HCT116 (cell line): ENCODE measurements around the gene KPRP. TPM values are rescaled to one million over a fixed set of nuclear protein-coding genes. Genes with fewer than 3 reads are reported as not detected.

Experiments
- ATAC-seq: fragments of 200-7000 bp; cut with Tn5 transposase; 2 replicates; pipeline ENCODE4 v1.9.1; 2020; ENCODE audit warnings: mild to moderate bottlenecking, moderate library complexity
- BruUV-seq: library from RNA; stranded (reverse); fragments of 400-500 nt; replicated peaks from 2 replicates; lab custom pipeline; 2021; lab: Mats Ljungman, UMichigan
- CTCF ChIA-PET: fragments of 300-600 bp; sonication (Branson Sonifier 250); formaldehyde crosslinking; loops from one replicate; lab custom pipeline; 2021; ENCODE audit warnings: antibody characterized with exemption; lab: Charles Lee
- POLR2A ChIA-PET: fragments of 300-600, 350-600 bp; sonication (Branson Sonifier 250); formaldehyde crosslinking; loops from one replicate; lab custom pipeline; 2021; ENCODE audit warnings: antibody characterized with exemption; lab: Charles Lee
- RAD21 ChIA-PET, 2 experiments: fragments of 300-600 bp; sonication (Branson Sonifier 250); formaldehyde crosslinking; loops; one replicate each; lab custom pipeline; 2023; ENCODE audit warnings: low total read pairs in 2 of 2; ENCODE audit not compliant: uncharacterized antibody in 2 of 2, unreplicated experiment in 2 of 2, low non-redundant PET in 1 of 2; lab: Charles Lee
- DNase-seq: peaks from one replicate; pipeline ENCODE4 v3.0.0-alpha.2; 2010; ENCODE audit warnings: low read depth, low spot score
- H2AFZ ChIP-seq: fragments of 200-600 bp; shearing (Covaris generic), sonication (generic); 2 replicates; pipeline ENCODE4 v1.6.1; 2017; ENCODE audit warnings: low read depth, mixed run types, mixed read lengths, antibody characterized with exemption, low read length; ENCODE audit not compliant: poor library complexity, severe bottlenecking
- H3K27ac ChIP-seq: 2 replicates; pipeline ENCODE4 v1.5.1; 2012; ENCODE audit warnings: low read depth, low read length
- H3K27me3 ChIP-seq: fragments of 200-600 bp; sonication (generic); 2 replicates; pipeline ENCODE4 v1.6.1; 2016; ENCODE audit warnings: mixed run types, low read length, mixed read lengths; ENCODE audit not compliant: insufficient read depth
- H3K36me3 ChIP-seq, 2 experiments: fragments of 200-500 bp in 1 of 2; fragments of 200-600 bp in 1 of 2; sonication (Bioruptor generic) in 1 of 2; sonication (generic) in 1 of 2; 2 replicates each; pipeline versions ENCODE4 v1.5.1 to v1.6.1; 2014 to 2016; ENCODE audit warnings: low read length in 2 of 2, inconsistent platforms in 1 of 2, mixed read lengths in 1 of 2, mixed run types in 1 of 2; ENCODE audit not compliant: insufficient read depth in 2 of 2, control insufficient read depth in 1 of 2
- H3K4me1 ChIP-seq, 2 experiments: fragments of 200-600 bp in 1 of 2; sonication (generic) in 1 of 2; 2 replicates each; pipeline versions ENCODE4 v1.5.1 to v1.6.1; 2012 to 2017; ENCODE audit warnings: low read length in 2 of 2, inconsistent platforms in 1 of 2, mild to moderate bottlenecking in 1 of 2, mixed read lengths in 1 of 2, mixed run types in 1 of 2, moderate library complexity in 1 of 2; ENCODE audit not compliant: insufficient read depth in 2 of 2, control insufficient read depth in 1 of 2
- H3K4me2 ChIP-seq: fragments of 200-600 bp; sonication (generic); 2 replicates; pipeline ENCODE4 v1.6.1; 2017; ENCODE audit warnings: mixed run types, low read length, mixed read lengths
- H3K4me3 ChIP-seq, 2 experiments: fragments of 200-600 bp in 1 of 2; sonication (generic) in 1 of 2; replicated peaks in 1 of 2; 2 replicates each; pipeline ENCODE4 v1.5.1; 2011 to 2016; ENCODE audit warnings: low read length in 2 of 2, control low read depth in 1 of 2, low read depth in 1 of 2, mild to moderate bottlenecking in 1 of 2, mixed read lengths in 1 of 2, mixed run types in 1 of 2
- H3K79me2 ChIP-seq: fragments of 200-600 bp; sonication (generic); 2 replicates; pipeline ENCODE4 v1.6.1; 2017; ENCODE audit warnings: mild to moderate bottlenecking, mixed run types, low read length, moderate library complexity, mixed read lengths; ENCODE audit not compliant: insufficient read depth
- H3K9ac ChIP-seq: fragments of 200-600 bp; sonication (generic); 2 replicates; pipeline ENCODE4 v1.6.1; 2016; ENCODE audit warnings: low read length, mixed read lengths
- H3K9me2 ChIP-seq: fragments of 200-600 bp; sonication (generic), shearing (Covaris generic); 2 replicates; pipeline ENCODE4 v1.6.1; 2017; ENCODE audit warnings: mixed run types, mild to moderate bottlenecking, moderate library complexity; ENCODE audit not compliant: insufficient read depth
- H3K9me3 ChIP-seq, 2 experiments: fragments of 200-500 bp in 1 of 2; fragments of 200-600 bp in 1 of 2; sonication (Bioruptor generic) in 1 of 2; sonication (generic) in 1 of 2; 2 replicates each; pipeline ENCODE4 v1.6.1; 2014 to 2017; ENCODE audit warnings: low read length in 2 of 2, mixed read lengths in 2 of 2, inconsistent platforms in 1 of 2, low read depth in 1 of 2, mild to moderate bottlenecking in 1 of 2, mixed run types in 1 of 2, moderate library complexity in 1 of 2; ENCODE audit not compliant: control insufficient read depth in 1 of 2, insufficient read depth in 1 of 2
- H4K20me1 ChIP-seq: fragments of 200-600 bp; sonication (generic), shearing (Covaris generic); 2 replicates; pipeline ENCODE4 v1.6.1; 2017; ENCODE audit warnings: mixed run types, mild to moderate bottlenecking, moderate library complexity; ENCODE audit not compliant: insufficient read depth
- CBX3 ChIP-seq: IDR thresholded peaks from 2 replicates; pipeline ENCODE4 v1.6.1; 2012; ENCODE audit warnings: low read depth
- CTCF ChIP-seq, 3 experiments: fragments of 200-600 bp in 1 of 3; sonication (generic) in 1 of 3; IDR thresholded peaks in 2 of 3; conservative IDR thresholded peaks in 1 of 3; 2 replicates each; pipeline ENCODE4 v1.5.1; 2012 to 2017; ENCODE audit warnings: low read depth in 2 of 3, low read length in 2 of 3, antibody characterized with exemption in 1 of 3, borderline replicate concordance in 1 of 3, control low read depth in 1 of 3, mild to moderate bottlenecking in 1 of 3, mixed read lengths in 1 of 3, mixed run types in 1 of 3, moderate library complexity in 1 of 3; ENCODE audit not compliant: insufficient read depth in 1 of 3
- EGR1 ChIP-seq: IDR thresholded peaks from 2 replicates; pipeline ENCODE4 v1.6.1; 2012; ENCODE audit warnings: low read depth
- EZH2 ChIP-seq: fragments of 200-600 bp; sonication (generic); IDR thresholded peaks from 2 replicates; pipeline ENCODE4 v1.6.1; 2017; ENCODE audit warnings: antibody characterized with exemption, mixed run types
- EZH2phosphoT487 ChIP-seq: fragments of 200-600 bp; IDR thresholded peaks from 2 replicates; pipeline ENCODE4 v1.6.1; 2018; ENCODE audit warnings: antibody characterized with exemption, borderline replicate concordance
- FOSL1 ChIP-seq: IDR thresholded peaks from 2 replicates; pipeline ENCODE4 v1.6.1; 2012; ENCODE audit warnings: low read depth
- JUND ChIP-seq: IDR thresholded peaks from 2 replicates; pipeline ENCODE4 v1.6.1; 2012
- POLR2A ChIP-seq: IDR thresholded peaks from 2 replicates; pipeline ENCODE4 v1.7.0; 2011; ENCODE audit warnings: borderline replicate concordance; ENCODE audit not compliant: insufficient read depth, insufficient read length; ENCODE audit errors: extremely low read depth
- POLR2AphosphoS5 ChIP-seq: IDR thresholded peaks from 2 replicates; pipeline ENCODE4 v1.6.1; 2011; ENCODE audit warnings: mild to moderate bottlenecking, low read depth, low read length, moderate library complexity
- RAD21 ChIP-seq: IDR thresholded peaks from 2 replicates; pipeline ENCODE4 v1.6.1; 2012; ENCODE audit warnings: low read depth, mild to moderate bottlenecking
- REST ChIP-seq: IDR thresholded peaks from 2 replicates; pipeline ENCODE4 v1.6.1; 2012; ENCODE audit warnings: low read depth
- SIN3A ChIP-seq: IDR thresholded peaks from 2 replicates; pipeline ENCODE4 v1.6.1; 2012; ENCODE audit warnings: low read depth
- SP1 ChIP-seq: IDR thresholded peaks from 2 replicates; pipeline ENCODE4 v1.6.1; 2012; ENCODE audit warnings: low read depth
- TCF7L2 ChIP-seq: IDR thresholded peaks from 2 replicates; pipeline ENCODE4 v1.7.0; 2011; ENCODE audit warnings: borderline replicate concordance, inconsistent platforms; ENCODE audit not compliant: insufficient read depth, insufficient read length; ENCODE audit errors: extremely low read depth
- YY1 ChIP-seq: IDR thresholded peaks from 2 replicates; pipeline ENCODE4 v1.6.1; 2011; ENCODE audit warnings: low read length, low read depth, moderate library complexity, mild to moderate bottlenecking; ENCODE audit not compliant: insufficient replicate concordance; ENCODE audit errors: extremely low read depth
- ZFX ChIP-seq: fragments of 450-650 bp; IDR thresholded peaks from 2 replicates; pipeline ENCODE4 v1.6.1; 2017
- ZNF274 ChIP-seq: fragments of 200-500 bp; sonication (Bioruptor generic); IDR thresholded peaks from 2 replicates; pipeline ENCODE4 v1.6.1; 2014; ENCODE audit warnings: mild to moderate bottlenecking, low read depth, low read length, inconsistent platforms
- intact Hi-C: fragments of 100-400 bp; cut with micrococcal nuclease; formaldehyde crosslinking; loops from 2 replicates; pipeline ENCODE4 v1.10.0; 2022
- total RNA-seq: library from RNA; stranded (reverse); gene quantifications from one replicate; pipeline ENCODE4 v1.2.1, GENCODE V29; 2021; ENCODE audit not compliant: unreplicated experiment
- TF ChIP-seq, protein P1 (sequence below): IDR thresholded peaks from 2 replicates; pipeline ENCODE4 v1.6.1; 2012
- TF ChIP-seq, protein P2 (sequence below): IDR thresholded peaks from 2 replicates; pipeline ENCODE4 v1.6.1; 2011; ENCODE audit warnings: mild to moderate bottlenecking, low read length, moderate library complexity; ENCODE audit not compliant: insufficient replicate concordance; ENCODE audit errors: extremely low read depth
- TF ChIP-seq, protein P3 (sequence below): IDR thresholded peaks from 2 replicates; pipeline ENCODE4 v1.6.1; 2012

The KPRP gene
- total RNA-seq, 1 experiment from 2014 or later: not detected

- no peak overlapping the region for H3K4me3 ChIP-seq
- H3K27ac ChIP-seq: no peak overlapping the region
- no peak for DNase-seq
- ATAC-seq: no peak
- H3K79me2 ChIP-seq: no peaks in the 10 kb centered on the region
- no peaks in the 10 kb centered on the region for H3K36me3 ChIP-seq
- H3K4me1 ChIP-seq: no peaks in the 10 kb centered on the region
- BruUV-seq: no TSS peak
- H3K9me2 ChIP-seq: no peaks in the 10 kb centered on the region
- TF ChIP-seq SIN3A (no peak), EZH2 (no peak), POLR2A (no peak), ZNF274 (no peak), POLR2AphosphoS5 (no peak), SP1 (no peak), ZFX (no peak), RAD21 (no peak), YY1 (no peak), JUND (no peak), FOSL1 (no peak), CTCF (IDR thresholded peaks at IDR 0.05 in 2 of 3, conservative IDR thresholded peaks at IDR 0.05 in 1 of 3; ENCODE audit: borderline replicate concordance in 1 of 3, insufficient read depth in 1 of 3, low read depth in 2 of 3, low read length in 2 of 3) (no peak), EGR1 (no peak), REST (no peak), TCF7L2 (no peak), CBX3 (no peak), EZH2phosphoT487 (no peak)
- TF ChIP-seq, protein P1, sequence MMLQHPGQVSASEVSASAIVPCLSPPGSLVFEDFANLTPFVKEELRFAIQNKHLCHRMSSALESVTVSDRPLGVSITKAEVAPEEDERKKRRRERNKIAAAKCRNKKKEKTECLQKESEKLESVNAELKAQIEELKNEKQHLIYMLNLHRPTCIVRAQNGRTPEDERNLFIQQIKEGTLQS: no peak
- TF ChIP-seq, protein P2, sequence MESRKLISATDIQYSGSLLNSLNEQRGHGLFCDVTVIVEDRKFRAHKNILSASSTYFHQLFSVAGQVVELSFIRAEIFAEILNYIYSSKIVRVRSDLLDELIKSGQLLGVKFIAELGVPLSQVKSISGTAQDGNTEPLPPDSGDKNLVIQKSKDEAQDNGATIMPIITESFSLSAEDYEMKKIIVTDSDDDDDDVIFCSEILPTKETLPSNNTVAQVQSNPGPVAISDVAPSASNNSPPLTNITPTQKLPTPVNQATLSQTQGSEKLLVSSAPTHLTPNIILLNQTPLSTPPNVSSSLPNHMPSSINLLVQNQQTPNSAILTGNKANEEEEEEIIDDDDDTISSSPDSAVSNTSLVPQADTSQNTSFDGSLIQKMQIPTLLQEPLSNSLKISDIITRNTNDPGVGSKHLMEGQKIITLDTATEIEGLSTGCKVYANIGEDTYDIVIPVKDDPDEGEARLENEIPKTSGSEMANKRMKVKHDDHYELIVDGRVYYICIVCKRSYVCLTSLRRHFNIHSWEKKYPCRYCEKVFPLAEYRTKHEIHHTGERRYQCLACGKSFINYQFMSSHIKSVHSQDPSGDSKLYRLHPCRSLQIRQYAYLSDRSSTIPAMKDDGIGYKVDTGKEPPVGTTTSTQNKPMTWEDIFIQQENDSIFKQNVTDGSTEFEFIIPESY: no peak
- TF ChIP-seq, protein P3, sequence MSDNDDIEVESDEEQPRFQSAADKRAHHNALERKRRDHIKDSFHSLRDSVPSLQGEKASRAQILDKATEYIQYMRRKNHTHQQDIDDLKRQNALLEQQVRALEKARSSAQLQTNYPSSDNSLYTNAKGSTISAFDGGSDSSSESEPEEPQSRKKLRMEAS: no peak
- RAD21 ChIA-PET: no interaction called here
- H3K9ac ChIP-seq: no peak overlapping the region
- H3K9me3 ChIP-seq: no peaks in the 10 kb centered on the region
- H2AFZ ChIP-seq: no peak overlapping the region
- POLR2A ChIA-PET: no interaction called here
- no peaks in the 10 kb centered on the region for H4K20me1 ChIP-seq
- intact Hi-C loops: no loop called here
- H3K4me2 ChIP-seq: no peak overlapping the region
- peaks cover 34% of the 10 kb centered on the region for H3K27me3 ChIP-seq
- CTCF ChIA-PET: no interaction called here
Measured at GRCh38 chr1:152741656-152742055, 16.2 kb upstream of the KPRP start.
